Parathyroid adenoma (tissue), 2 donors: ENCODE measurements around the gene FRMD4A.

Experiments used
- H2AFZ ChIP-seq: fragments of 300-600 bp; sonication (generic); one replicate; pipeline ENCODE4 v1.7.0; 2017; ENCODE audit warnings: antibody characterized with exemption, mild to moderate bottlenecking
- H3K27ac ChIP-seq: fragments of 300-600 bp; sonication (generic); one replicate; pipeline ENCODE4 v1.7.0; 2017
- H3K27me3 ChIP-seq: fragments of 300-600 bp; sonication (generic); one replicate; pipeline ENCODE4 v1.7.0; 2017; ENCODE audit warnings: low read length; ENCODE audit not compliant: control insufficient read depth, insufficient read depth
- H3K36me3 ChIP-seq: fragments of 300-600 bp; sonication (generic); one replicate; pipeline ENCODE4 v1.7.0; 2017; ENCODE audit warnings: low read length; ENCODE audit not compliant: control insufficient read depth, insufficient read depth
- H3K4me1 ChIP-seq: fragments of 300-600 bp; sonication (generic); one replicate; pipeline ENCODE4 v1.7.0; 2017; ENCODE audit warnings: control low read depth
- H3K4me2 ChIP-seq: fragments of 300-600 bp; sonication (generic); one replicate; pipeline ENCODE4 v1.7.0; 2017; ENCODE audit warnings: low read length
- H3K4me3 ChIP-seq: fragments of 300-600 bp; sonication (generic); one replicate; pipeline ENCODE4 v1.7.0; 2017; ENCODE audit warnings: low read depth, low read length
- H3K79me2 ChIP-seq: fragments of 300-600 bp; sonication (generic); one replicate; pipeline ENCODE4 v1.7.0; 2017; ENCODE audit warnings: control low read depth
- H3K9ac ChIP-seq: fragments of 300-600 bp; sonication (generic); one replicate; pipeline ENCODE4 v1.7.0; 2017; ENCODE audit warnings: mild to moderate bottlenecking
- H3K9me3 ChIP-seq: fragments of 300-600 bp; sonication (generic); one replicate; pipeline ENCODE4 v1.7.0; 2017; ENCODE audit warnings: low read length; ENCODE audit not compliant: control insufficient read depth
- CTCF ChIP-seq: fragments of 300-600 bp; sonication (generic); IDR thresholded peaks from one replicate; pipeline ENCODE4 v1.7.0; 2017; ENCODE audit warnings: antibody characterized with exemption, mild to moderate bottlenecking
- donor health status: primary hyperparathyroidism.

The FRMD4A gene

DNA sequence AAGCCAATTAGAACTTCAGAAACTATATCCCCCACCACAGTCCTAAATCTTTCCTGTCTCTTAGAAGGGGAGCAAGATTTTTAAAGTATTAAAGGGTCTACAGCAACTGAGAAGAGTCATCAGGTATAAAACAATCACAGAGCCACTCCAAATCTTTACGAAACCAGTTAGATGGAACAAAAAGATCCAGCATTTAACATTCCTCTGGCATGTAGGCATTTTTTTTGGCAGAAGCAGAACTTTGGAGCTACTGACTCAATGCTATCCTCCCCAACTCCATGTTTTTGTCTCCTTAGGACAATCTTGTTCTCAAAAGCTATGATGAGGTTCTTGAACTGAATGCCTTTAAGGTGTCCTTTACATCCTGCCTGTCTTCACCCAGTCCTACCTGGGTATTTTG, 410.7 kb downstream of the FRMD4A start:
- no peaks in the 10 kb centered on the region for H3K27me3 ChIP-seq
- no peaks in the 10 kb centered on the region for H3K36me3 ChIP-seq
- no peaks in the 10 kb centered on the region for H3K9me3 ChIP-seq
- no peak overlapping the region for H3K4me3 ChIP-seq
- TF ChIP-seq CTCF = no peak
- H3K9ac ChIP-seq = no peak overlapping the region
- no peak overlapping the region for H2AFZ ChIP-seq
- H3K27ac ChIP-seq = no peak overlapping the region
- no peaks in the 10 kb centered on the region for H3K79me2 ChIP-seq
- no peak overlapping the region for H3K4me2 ChIP-seq
- H3K4me1 ChIP-seq = no peaks in the 10 kb centered on the region

DNA sequence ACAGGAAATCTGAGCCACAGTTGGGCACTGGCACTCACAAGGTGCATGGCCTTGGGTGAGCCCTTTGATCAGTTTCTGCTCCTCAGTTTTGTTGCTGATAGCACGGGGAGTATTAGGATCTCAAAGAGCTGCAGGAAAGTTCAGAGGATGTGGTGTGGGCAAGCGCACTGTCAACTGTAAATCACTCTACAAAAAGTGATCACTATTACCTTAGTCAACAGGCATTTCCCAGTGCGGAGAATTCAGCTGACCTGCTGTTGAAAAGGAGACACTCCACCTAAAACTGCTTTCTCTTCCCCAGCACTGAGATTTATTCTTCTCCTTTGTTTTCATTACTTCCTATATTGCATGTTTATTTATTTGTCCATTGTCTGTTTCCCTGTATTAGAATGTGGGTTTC, 412.9 kb downstream of the FRMD4A start:
- Histone ChIP-seq H3K9ac (no peak overlapping the region), H3K79me2 (no peaks in the 10 kb centered on the region), H3K9me3 (no peaks in the 10 kb centered on the region), H2AFZ (no peak overlapping the region), H3K27ac (no peak overlapping the region), H3K36me3 (no peaks in the 10 kb centered on the region), H3K4me3 (no peak overlapping the region), H3K27me3 (no peaks in the 10 kb centered on the region), H3K4me1 (no peaks in the 10 kb centered on the region), H3K4me2 (no peak overlapping the region)
- no peak for TF ChIP-seq CTCF

DNA sequence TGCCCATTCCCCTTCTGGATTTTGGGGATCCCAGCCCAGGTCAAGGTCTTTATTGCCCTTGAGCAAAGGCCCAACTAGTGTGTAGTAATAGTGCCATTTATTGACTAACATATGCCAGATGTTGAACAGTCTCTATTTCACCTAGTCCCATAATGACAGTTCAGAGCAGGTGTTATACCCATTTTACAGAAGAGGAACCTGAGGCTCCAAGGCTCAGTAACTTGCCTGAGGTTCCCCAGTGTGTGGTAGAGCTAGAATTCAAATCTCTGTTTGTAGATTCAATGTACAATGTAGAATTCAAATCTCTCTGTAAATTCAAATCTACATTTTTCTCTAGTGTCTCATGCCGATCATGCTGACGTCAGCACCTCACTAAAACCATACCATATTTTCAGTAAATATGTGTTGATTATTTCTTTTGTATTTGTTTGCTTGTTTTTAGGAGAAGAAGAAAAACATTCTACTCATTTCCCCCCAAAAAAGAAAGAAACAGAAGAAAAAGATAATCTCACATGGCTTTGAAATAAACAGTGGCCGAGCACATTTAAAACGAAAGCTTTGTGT, 414.3 kb downstream of the FRMD4A start:
- Histone ChIP-seq H3K27me3 (no peaks in the 10 kb centered on the region), H3K4me2 (no peak overlapping the region), H3K4me3 (no peak overlapping the region), H3K4me1 (no peaks in the 10 kb centered on the region), H3K79me2 (no peaks in the 10 kb centered on the region), H3K9me3 (no peaks in the 10 kb centered on the region), H3K27ac (no peak overlapping the region), H3K36me3 (no peaks in the 10 kb centered on the region), H3K9ac (no peak overlapping the region), H2AFZ (no peak overlapping the region)
- TF ChIP-seq CTCF = no peak

DNA sequence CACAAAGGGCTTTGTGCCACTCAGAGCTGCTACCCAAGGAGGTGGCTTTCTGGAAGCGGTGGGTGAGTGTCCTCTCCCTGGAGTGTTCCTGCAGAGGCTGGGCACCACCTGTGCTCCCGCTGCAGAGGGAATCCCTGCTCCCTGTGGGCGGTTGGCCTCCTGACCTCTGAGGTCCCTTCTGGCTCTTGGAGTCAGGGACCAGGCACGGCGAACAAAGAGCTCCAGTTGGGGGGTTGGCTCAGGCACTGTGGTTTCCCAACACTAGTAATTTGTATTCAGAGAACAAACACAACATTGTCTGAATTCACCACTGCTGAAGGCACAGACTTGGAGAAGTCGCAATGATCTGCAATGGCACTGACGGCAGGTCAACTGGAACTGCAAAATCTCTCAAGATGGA, 415.0 kb downstream of the FRMD4A start:
- no peak overlapping the region for H3K4me3 ChIP-seq
- no peaks in the 10 kb centered on the region for H3K9me3 ChIP-seq
- H3K4me1 ChIP-seq = no peaks in the 10 kb centered on the region
- no peaks in the 10 kb centered on the region for H3K36me3 ChIP-seq
- no peak overlapping the region for H3K27ac ChIP-seq
- TF ChIP-seq CTCF = no peak
- no peak overlapping the region for H3K9ac ChIP-seq
- H2AFZ ChIP-seq = no peak overlapping the region
- no peaks in the 10 kb centered on the region for H3K27me3 ChIP-seq
- H3K4me2 ChIP-seq = no peak overlapping the region
- H3K79me2 ChIP-seq = no peaks in the 10 kb centered on the region

DNA sequence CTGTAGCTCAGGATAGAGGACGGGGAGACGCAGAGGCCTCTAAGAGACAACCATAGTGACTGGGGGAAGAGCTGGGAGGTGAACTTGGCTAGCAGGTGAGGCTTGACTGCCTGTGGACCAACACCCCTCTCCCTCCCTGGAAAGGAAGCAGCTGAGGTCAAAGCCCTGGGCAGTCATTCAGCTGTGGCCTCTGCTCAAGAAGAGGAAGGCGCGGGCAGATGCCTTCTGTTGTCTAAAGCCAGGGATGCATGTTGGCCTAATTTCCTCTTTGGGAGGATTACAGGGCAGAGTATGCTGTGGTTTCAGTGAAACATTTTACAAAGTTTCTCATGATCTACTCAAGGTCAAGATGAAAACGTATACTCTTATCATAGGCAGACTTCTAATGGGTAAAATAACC, 416.8 kb downstream of the FRMD4A start:
- no peaks in the 10 kb centered on the region for H3K36me3 ChIP-seq
- no peak overlapping the region for H3K9ac ChIP-seq
- H3K4me2 ChIP-seq = no peak overlapping the region
- TF ChIP-seq CTCF = no peak
- H3K27ac ChIP-seq = no peak overlapping the region
- no peaks in the 10 kb centered on the region for H3K9me3 ChIP-seq
- H2AFZ ChIP-seq = no peak overlapping the region
- no peaks in the 10 kb centered on the region for H3K4me1 ChIP-seq
- no peaks in the 10 kb centered on the region for H3K79me2 ChIP-seq
- H3K27me3 ChIP-seq = no peaks in the 10 kb centered on the region
- no peak overlapping the region for H3K4me3 ChIP-seq
